GM23338 (cell line): ENCODE data around the gene RHOH.

Experiments used
- CREB1 ChIP-seq: fragments of 250-450 bp; sonication (Bioruptor Pico); IDR thresholded peaks from 2 replicates; pipeline ENCODE4 v1.5.0; 2020; ENCODE audit warnings: low read depth, mild to moderate bottlenecking, moderate library complexity
- EZH2phosphoT487 ChIP-seq: fragments of 200-600 bp; sonication (generic); IDR thresholded peaks from one replicate; pipeline ENCODE4 v1.8.1; 2018; ENCODE audit warnings: antibody characterized with exemption; ENCODE audit not compliant: unreplicated experiment
- POLR2AphosphoS5 ChIP-seq: IDR thresholded peaks from 2 replicates; pipeline ENCODE4 v1.6.1; 2016; ENCODE audit warnings: antibody characterized with exemption, low read depth
- ZNF331 ChIP-seq: fragments of 250-450 bp; sonication (Bioruptor Pico); IDR thresholded peaks from 2 replicates; pipeline ENCODE4 v1.5.0; 2020; ENCODE audit warnings: low read depth, mild to moderate bottlenecking, moderate library complexity
- TF ChIP-seq, protein P1 (sequence below): fragments of 250-450 bp; sonication (Bioruptor Pico); IDR thresholded peaks from 2 replicates; pipeline ENCODE4 v1.5.0; 2020; ENCODE audit warnings: mild to moderate bottlenecking, moderate library complexity
- TF ChIP-seq, protein P2 (sequence below), 2 experiments: fragments of 200-600 bp in 1 of 2; sonication (generic) in 1 of 2; conservative IDR thresholded peaks; 2 replicates each; pipeline versions ENCODE4 v1.5.1 to v1.6.1; 2016 to 2017; ENCODE audit warnings: antibody characterized with exemption in 2 of 2, low read depth in 2 of 2, mild to moderate bottlenecking in 2 of 2, moderate library complexity in 1 of 2

DNA sequence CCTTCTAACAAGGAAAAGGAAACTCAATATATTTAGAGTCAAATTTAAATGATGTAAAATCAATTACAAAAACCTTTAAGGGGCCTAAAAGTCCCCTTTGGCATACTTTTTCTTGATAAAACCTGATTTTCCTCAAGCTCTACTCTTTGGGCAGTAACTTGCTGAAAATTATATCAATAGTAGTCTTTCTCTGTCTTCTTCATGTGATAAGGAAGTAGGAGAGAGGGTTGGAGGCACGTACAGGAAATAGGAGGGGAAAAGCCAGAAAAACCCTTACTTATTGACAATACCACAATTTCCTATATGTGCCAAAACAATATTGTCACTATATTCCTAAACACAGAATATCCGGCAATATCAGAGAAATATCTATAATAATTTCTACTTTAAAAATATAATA, 9.6 kb downstream of the RHOH start:
- no peak for TF ChIP-seq POLR2AphosphoS5
- TF ChIP-seq, protein P1, sequence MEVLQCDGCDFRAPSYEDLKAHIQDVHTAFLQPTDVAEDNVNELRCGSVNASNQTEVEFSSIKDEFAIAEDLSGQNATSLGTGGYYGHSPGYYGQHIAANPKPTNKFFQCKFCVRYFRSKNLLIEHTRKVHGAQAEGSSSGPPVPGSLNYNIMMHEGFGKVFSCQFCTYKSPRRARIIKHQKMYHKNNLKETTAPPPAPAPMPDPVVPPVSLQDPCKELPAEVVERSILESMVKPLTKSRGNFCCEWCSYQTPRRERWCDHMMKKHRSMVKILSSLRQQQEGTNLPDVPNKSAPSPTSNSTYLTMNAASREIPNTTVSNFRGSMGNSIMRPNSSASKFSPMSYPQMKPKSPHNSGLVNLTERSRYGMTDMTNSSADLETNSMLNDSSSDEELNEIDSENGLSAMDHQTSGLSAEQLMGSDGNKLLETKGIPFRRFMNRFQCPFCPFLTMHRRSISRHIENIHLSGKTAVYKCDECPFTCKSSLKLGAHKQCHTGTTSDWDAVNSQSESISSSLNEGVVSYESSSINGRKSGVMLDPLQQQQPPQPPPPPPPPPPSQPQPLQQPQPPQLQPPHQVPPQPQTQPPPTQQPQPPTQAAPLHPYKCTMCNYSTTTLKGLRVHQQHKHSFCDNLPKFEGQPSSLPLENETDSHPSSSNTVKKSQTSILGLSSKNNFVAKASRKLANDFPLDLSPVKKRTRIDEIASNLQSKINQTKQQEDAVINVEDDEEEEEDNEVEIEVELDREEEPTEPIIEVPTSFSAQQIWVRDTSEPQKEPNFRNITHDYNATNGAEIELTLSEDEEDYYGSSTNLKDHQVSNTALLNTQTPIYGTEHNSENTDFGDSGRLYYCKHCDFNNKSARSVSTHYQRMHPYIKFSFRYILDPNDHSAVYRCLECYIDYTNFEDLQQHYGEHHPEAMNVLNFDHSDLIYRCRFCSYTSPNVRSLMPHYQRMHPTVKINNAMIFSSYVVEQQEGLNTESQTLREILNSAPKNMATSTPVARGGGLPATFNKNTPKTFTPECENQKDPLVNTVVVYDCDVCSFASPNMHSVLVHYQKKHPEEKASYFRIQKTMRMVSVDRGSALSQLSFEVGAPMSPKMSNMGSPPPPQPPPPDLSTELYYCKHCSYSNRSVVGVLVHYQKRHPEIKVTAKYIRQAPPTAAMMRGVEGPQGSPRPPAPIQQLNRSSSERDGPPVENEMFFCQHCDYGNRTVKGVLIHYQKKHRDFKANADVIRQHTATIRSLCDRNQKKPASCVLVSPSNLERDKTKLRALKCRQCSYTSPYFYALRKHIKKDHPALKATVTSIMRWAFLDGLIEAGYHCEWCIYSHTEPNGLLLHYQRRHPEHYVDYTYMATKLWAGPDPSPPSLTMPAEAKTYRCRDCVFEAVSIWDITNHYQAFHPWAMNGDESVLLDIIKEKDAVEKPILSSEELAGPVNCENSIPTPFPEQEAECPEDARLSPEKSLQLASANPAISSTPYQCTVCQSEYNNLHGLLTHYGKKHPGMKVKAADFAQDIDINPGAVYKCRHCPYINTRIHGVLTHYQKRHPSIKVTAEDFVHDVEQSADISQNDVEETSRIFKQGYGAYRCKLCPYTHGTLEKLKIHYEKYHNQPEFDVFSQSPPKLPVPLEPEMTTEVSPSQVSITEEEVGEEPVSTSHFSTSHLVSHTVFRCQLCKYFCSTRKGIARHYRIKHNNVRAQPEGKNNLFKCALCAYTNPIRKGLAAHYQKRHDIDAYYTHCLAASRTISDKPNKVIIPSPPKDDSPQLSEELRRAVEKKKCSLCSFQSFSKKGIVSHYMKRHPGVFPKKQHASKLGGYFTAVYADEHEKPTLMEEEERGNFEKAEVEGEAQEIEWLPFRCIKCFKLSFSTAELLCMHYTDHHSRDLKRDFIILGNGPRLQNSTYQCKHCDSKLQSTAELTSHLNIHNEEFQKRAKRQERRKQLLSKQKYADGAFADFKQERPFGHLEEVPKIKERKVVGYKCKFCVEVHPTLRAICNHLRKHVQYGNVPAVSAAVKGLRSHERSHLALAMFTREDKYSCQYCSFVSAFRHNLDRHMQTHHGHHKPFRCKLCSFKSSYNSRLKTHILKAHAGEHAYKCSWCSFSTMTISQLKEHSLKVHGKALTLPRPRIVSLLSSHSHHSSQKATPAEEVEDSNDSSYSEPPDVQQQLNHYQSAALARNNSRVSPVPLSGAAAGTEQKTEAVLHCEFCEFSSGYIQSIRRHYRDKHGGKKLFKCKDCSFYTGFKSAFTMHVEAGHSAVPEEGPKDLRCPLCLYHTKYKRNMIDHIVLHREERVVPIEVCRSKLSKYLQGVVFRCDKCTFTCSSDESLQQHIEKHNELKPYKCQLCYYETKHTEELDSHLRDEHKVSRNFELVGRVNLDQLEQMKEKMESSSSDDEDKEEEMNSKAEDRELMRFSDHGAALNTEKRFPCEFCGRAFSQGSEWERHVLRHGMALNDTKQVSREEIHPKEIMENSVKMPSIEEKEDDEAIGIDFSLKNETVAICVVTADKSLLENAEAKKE (CRISPR knock-in tag): no peak
- TF ChIP-seq, protein P2, sequence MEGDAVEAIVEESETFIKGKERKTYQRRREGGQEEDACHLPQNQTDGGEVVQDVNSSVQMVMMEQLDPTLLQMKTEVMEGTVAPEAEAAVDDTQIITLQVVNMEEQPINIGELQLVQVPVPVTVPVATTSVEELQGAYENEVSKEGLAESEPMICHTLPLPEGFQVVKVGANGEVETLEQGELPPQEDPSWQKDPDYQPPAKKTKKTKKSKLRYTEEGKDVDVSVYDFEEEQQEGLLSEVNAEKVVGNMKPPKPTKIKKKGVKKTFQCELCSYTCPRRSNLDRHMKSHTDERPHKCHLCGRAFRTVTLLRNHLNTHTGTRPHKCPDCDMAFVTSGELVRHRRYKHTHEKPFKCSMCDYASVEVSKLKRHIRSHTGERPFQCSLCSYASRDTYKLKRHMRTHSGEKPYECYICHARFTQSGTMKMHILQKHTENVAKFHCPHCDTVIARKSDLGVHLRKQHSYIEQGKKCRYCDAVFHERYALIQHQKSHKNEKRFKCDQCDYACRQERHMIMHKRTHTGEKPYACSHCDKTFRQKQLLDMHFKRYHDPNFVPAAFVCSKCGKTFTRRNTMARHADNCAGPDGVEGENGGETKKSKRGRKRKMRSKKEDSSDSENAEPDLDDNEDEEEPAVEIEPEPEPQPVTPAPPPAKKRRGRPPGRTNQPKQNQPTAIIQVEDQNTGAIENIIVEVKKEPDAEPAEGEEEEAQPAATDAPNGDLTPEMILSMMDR (conservative IDR thresholded peaks at IDR 0.05; ENCODE audit: low read depth in 2 of 2): no peak
- no peak for TF ChIP-seq EZH2phosphoT487
- no peak for TF ChIP-seq CREB1 (CRISPR knock-in tag)
- TF ChIP-seq ZNF331 (CRISPR knock-in tag): no peak
